GM21786 (cell line): Measurements from ENCODE around the gene GLB1L3.
A peak's percentile ranks its signal among the peaks of the same experiment; 100 is the strongest.

ENCODE experiments used
- ATAC-seq: cut with Tn5 transposase; IDR thresholded peaks from one replicate; pipeline ENCODE4 v1.9.1; 2021; ENCODE audit not compliant: unreplicated experiment

GLB1L3 gene

GRCh38 chr11:134275534-134276395, at the start of gene GLB1L3:
GLB1L3 (plus strand) TSS chr11:134276379; CDS start chr11:134276741, 362 bp downstream.
- ATAC-seq, result no peak

- ATAC-seq, result no peak
Observed at GRCh38 chr11:134226806-134227325, 49.3 kb upstream of the GLB1L3 start.

- ATAC-seq, result peak; percentile 55
Observed at GRCh38 chr11:134228625-134229024, 47.6 kb upstream of the GLB1L3 start.

- no peak for ATAC-seq
Observed at GRCh38 chr11:134229126-134229790, 46.9 kb upstream of the GLB1L3 start.

GRCh38 chr11:134230339-134230738, 45.8 kb upstream of the GLB1L3 start:
- no peak for ATAC-seq

- no peak for ATAC-seq
Observed at GRCh38 chr11:134231958-134232659, 44.1 kb upstream of the GLB1L3 start.

- no peak for ATAC-seq
Observed at GRCh38 chr11:134233729-134234179, 42.4 kb upstream of the GLB1L3 start.

- ATAC-seq, result no peak
Observed at GRCh38 chr11:134235399-134235798, 40.8 kb upstream of the GLB1L3 start.

GRCh38 chr11:134236834-134237556, 39.2 kb upstream of the GLB1L3 start:
- ATAC-seq, result no peak

- no peak for ATAC-seq
Observed at GRCh38 chr11:134237557-134237922, 38.6 kb upstream of the GLB1L3 start.

- ATAC-seq, result no peak
Observed at GRCh38 chr11:134238956-134239355, 37.2 kb upstream of the GLB1L3 start.

- no peak for ATAC-seq
Observed at GRCh38 chr11:134240592-134240991, 35.6 kb upstream of the GLB1L3 start.

GRCh38 chr11:134242376-134242775, 33.8 kb upstream of the GLB1L3 start:
- ATAC-seq, result no peak

- no peak for ATAC-seq
Observed at GRCh38 chr11:134243913-134244312, 32.3 kb upstream of the GLB1L3 start.

- ATAC-seq, result peak; percentile 81
Observed at GRCh38 chr11:134244593-134244992, 31.6 kb upstream of the GLB1L3 start.

GRCh38 chr11:134245434-134245833, 30.7 kb upstream of the GLB1L3 start:
- no peak for ATAC-seq

GRCh38 chr11:134246100-134246499, 30.1 kb upstream of the GLB1L3 start:
- no peak for ATAC-seq

GRCh38 chr11:134246678-134247077, 29.5 kb upstream of the GLB1L3 start:
- ATAC-seq, result no peak

GRCh38 chr11:134248910-134249480, 27.2 kb upstream of the GLB1L3 start:
- ATAC-seq, result no peak

- ATAC-seq, result no peak
Observed at GRCh38 chr11:134250246-134250645, 25.9 kb upstream of the GLB1L3 start.
